ENCODE results near the gene SEPTIN3. TPM values are rescaled to one million over a fixed set of nuclear protein-coding genes. Genes with fewer than 3 reads are reported as not detected.

Gene SEPTIN3
- total and polyA plus RNA-seq, 9 of the 15 experiments (the other 6 are each of a cell fraction or from before 2014, with no cell fraction given) = 0.06 TPM; not detected in 8

- TF ChIP-seq, protein P1, sequence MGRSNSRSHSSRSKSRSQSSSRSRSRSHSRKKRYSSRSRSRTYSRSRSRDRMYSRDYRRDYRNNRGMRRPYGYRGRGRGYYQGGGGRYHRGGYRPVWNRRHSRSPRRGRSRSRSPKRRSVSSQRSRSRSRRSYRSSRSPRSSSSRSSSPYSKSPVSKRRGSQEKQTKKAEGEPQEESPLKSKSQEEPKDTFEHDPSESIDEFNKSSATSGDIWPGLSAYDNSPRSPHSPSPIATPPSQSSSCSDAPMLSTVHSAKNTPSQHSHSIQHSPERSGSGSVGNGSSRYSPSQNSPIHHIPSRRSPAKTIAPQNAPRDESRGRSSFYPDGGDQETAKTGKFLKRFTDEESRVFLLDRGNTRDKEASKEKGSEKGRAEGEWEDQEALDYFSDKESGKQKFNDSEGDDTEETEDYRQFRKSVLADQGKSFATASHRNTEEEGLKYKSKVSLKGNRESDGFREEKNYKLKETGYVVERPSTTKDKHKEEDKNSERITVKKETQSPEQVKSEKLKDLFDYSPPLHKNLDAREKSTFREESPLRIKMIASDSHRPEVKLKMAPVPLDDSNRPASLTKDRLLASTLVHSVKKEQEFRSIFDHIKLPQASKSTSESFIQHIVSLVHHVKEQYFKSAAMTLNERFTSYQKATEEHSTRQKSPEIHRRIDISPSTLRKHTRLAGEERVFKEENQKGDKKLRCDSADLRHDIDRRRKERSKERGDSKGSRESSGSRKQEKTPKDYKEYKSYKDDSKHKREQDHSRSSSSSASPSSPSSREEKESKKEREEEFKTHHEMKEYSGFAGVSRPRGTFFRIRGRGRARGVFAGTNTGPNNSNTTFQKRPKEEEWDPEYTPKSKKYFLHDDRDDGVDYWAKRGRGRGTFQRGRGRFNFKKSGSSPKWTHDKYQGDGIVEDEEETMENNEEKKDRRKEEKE (IDR thresholded peaks at IDR 0.05; ENCODE audit: borderline replicate concordance in 1 of 2, control insufficient read depth in 1 of 2, low read depth in 2 of 2, low read length in 1 of 2) = no peak
- TF ChIP-seq NR1H2 (CRISPR knock-in tag; IDR thresholded peaks at IDR 0.05) (no peak), SREBF2 (CRISPR knock-in tag; IDR thresholded peaks at IDR 0.05) (no peak), ZFX (CRISPR knock-in tag; IDR thresholded peaks at IDR 0.05) (peak; percentile 54), CBX5 (IDR thresholded peaks at IDR 0.05; ENCODE audit: borderline replicate concordance, low read depth) (no peak), SMARCE1 (IDR thresholded peaks at IDR 0.05) (no peak), PRMT5 (CRISPR knock-in tag; IDR thresholded peaks at IDR 0.05) (no peak), STAT5B (CRISPR knock-in tag; IDR thresholded peaks at IDR 0.05) (no peak)
Observed at GRCh38 chr22:41957941-41958556, 11.2 kb upstream of the SEPTIN3 start (continued).
